HEK293T (cell line): Measurements from ENCODE around the gene CD38.
"Not testable (repeated sequence)": the region's sequence is repeated elsewhere in the genome, so short reads cannot be mapped to it uniquely, and the experiment has no call there.

Experiments
- ARNT ChIP-seq: fragments of 450-650 bp; IDR thresholded peaks from 2 replicates; pipeline ENCODE4 v1.6.1; 2017; ENCODE audit warnings: mild to moderate bottlenecking
- ELF4 ChIP-seq: fragments of 450-650 bp; IDR thresholded peaks from 2 replicates; pipeline ENCODE4 v1.6.1; 2017; ENCODE audit warnings: antibody characterized with exemption
- FOXA1 ChIP-seq: fragments of 450-650 bp; IDR thresholded peaks from 2 replicates; pipeline ENCODE4 v1.6.1; 2016; ENCODE audit warnings: mild to moderate bottlenecking
- FOXM1 ChIP-seq: fragments of 450-650 bp; IDR thresholded peaks from 2 replicates; pipeline ENCODE4 v1.6.1; 2017; ENCODE audit warnings: mild to moderate bottlenecking, borderline replicate concordance
- NFRKB ChIP-seq: fragments of 450-650 bp; IDR thresholded peaks from 2 replicates; pipeline ENCODE4 v1.6.1; 2016; ENCODE audit warnings: mild to moderate bottlenecking, moderate library complexity
- SP1 ChIP-seq: fragments of 450-650 bp; IDR thresholded peaks from 2 replicates; pipeline ENCODE4 v1.6.1; 2017

DNA sequence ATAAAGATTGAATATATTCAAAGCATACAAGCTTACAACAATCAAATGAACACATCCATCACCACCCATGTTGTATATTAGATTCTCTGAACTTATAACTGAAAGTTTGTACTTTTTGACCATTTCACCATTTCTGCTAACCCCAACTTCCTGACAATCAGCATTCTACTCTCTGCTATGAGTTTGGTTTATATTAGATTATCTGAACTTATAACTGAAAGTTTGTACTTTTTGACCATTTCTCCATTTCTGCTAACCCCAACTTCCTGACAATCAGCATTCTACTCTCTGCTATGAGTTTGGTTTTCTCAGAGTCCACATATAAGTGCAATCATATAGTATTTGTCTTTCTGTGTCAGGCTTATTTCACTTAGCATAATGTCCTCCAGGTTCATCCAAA, 15.7 kb upstream of the CD38 start:
- TF ChIP-seq FOXM1, ARNT, ELF4, FOXA1, SP1, NFRKB: not testable (repeated sequence)
